Measurements from ENCODE around the gene GRM4.

GRM4 gene

GRCh38 chr6:34172961-34173775, 27.3 kb upstream of the GRM4 start:
- CTCF ChIA-PET, result interaction anchor here (0.8 to 1.7 kb wide), 2 partner anchors 10 to 14 kb away, joined by 3 to 4 read pairs; no protein-coding TSS in a partner anchor
- Mint-ChIP-seq H3K27ac (no peak overlapping the region), H3K4me3 (no peak overlapping the region), H3K36me3 (no peaks in the 10 kb centered on the region), H3K9me3 (no peaks in the 10 kb centered on the region), H3K4me1 (no peaks in the 10 kb centered on the region), H3K27me3 (peaks cover 7% of the 10 kb centered on the region)
- DNase-seq, result peak; percentile 5

GRCh38 chr6:34170346-34170745, 24.5 kb upstream of the GRM4 start:
- H3K27ac Mint-ChIP-seq, result no peak overlapping the region
- no peak overlapping the region for H3K4me3 Mint-ChIP-seq
- H3K27me3 Mint-ChIP-seq, result peaks cover 4% of the 10 kb centered on the region
- DNase-seq, result no peak
- H3K36me3 Mint-ChIP-seq, result no peaks in the 10 kb centered on the region
- CTCF ChIA-PET, result interaction anchor here (0.9 kb wide), 1 partner anchor 26 kb away, joined by 3 read pairs; no protein-coding TSS in a partner anchor
- no peaks in the 10 kb centered on the region for H3K9me3 Mint-ChIP-seq
- no peaks in the 10 kb centered on the region for H3K4me1 Mint-ChIP-seq

- Mint-ChIP-seq H3K4me1 (no peaks in the 10 kb centered on the region), H3K27ac (no peak overlapping the region), H3K9me3 (no peaks in the 10 kb centered on the region), H3K4me3 (no peak overlapping the region), H3K36me3 (no peaks in the 10 kb centered on the region), H3K27me3 (peaks cover 4% of the 10 kb centered on the region)
- CTCF ChIA-PET, result interaction anchor here (0.9 to 1.2 kb wide), 2 partner anchors 21 to 26 kb away, joined by 3 read pairs; no protein-coding TSS in a partner anchor
- DNase-seq, result no peak
Measured at GRCh38 chr6:34169897-34170296, 24.0 kb upstream of the GRM4 start.

- Mint-ChIP-seq H3K27ac (no peak overlapping the region), H3K4me3 (no peak overlapping the region), H3K4me1 (no peaks in the 10 kb centered on the region), H3K36me3 (no peaks in the 10 kb centered on the region), H3K27me3 (peaks cover 48% of the 10 kb centered on the region), H3K9me3 (peaks cover 4% of the 10 kb centered on the region)
- CTCF ChIA-PET, result interaction anchor here (0.8 to 3.6 kb wide), 4 partner anchors 28 to 253 kb away, joined by 3 to 27 read pairs (median 12); no protein-coding TSS in a partner anchor
- DNase-seq, result peak; percentile 19
Measured at GRCh38 chr6:34161857-34162515, 16.1 kb upstream of the GRM4 start.

- Mint-ChIP-seq H3K36me3 (no peaks in the 10 kb centered on the region), H3K4me3 (no peak overlapping the region), H3K4me1 (no peaks in the 10 kb centered on the region), H3K9me3 (peaks cover 4% of the 10 kb centered on the region), H3K27me3 (peaks cover 70% of the 10 kb centered on the region), H3K27ac (no peak overlapping the region)
- CTCF ChIA-PET, result no interaction called here
- DNase-seq, result no peak
Measured at GRCh38 chr6:34159844-34160243, 14.0 kb upstream of the GRM4 start.

GRCh38 chr6:34158876-34159275, 13.0 kb upstream of the GRM4 start:
- peak overlapping the region; percentile 49 for H3K27ac Mint-ChIP-seq
- H3K4me1 Mint-ChIP-seq, result peaks cover 3% of the 10 kb centered on the region
- CTCF ChIA-PET, result interaction anchor here (0.7 to 5.6 kb wide), 2 partner anchors 105 to 391 kb away, joined by 3 to 33 read pairs; no protein-coding TSS in a partner anchor
- peaks cover 4% of the 10 kb centered on the region for H3K9me3 Mint-ChIP-seq
- peaks cover 78% of the 10 kb centered on the region for H3K27me3 Mint-ChIP-seq
- H3K4me3 Mint-ChIP-seq, result no peak overlapping the region
- peak; percentile 14 for DNase-seq
- H3K36me3 Mint-ChIP-seq, result no peaks in the 10 kb centered on the region

- CTCF ChIA-PET, result interaction anchor here (1.0 to 5.6 kb wide), 2 partner anchors 104 to 414 kb away, joined by 3 to 33 read pairs; no protein-coding TSS in a partner anchor
- Mint-ChIP-seq H3K4me3 (no peak overlapping the region), H3K36me3 (no peaks in the 10 kb centered on the region), H3K4me1 (peaks cover 3% of the 10 kb centered on the region), H3K27me3 (peaks cover 84% of the 10 kb centered on the region), H3K27ac (no peak overlapping the region), H3K9me3 (peaks cover 4% of the 10 kb centered on the region)
- no peak for DNase-seq
Measured at GRCh38 chr6:34157851-34158250, 12.0 kb upstream of the GRM4 start.

GRCh38 chr6:34157236-34157830, 11.4 kb upstream of the GRM4 start:
- peak; percentile 3 for DNase-seq
- H3K36me3 Mint-ChIP-seq, result no peaks in the 10 kb centered on the region
- H3K27ac Mint-ChIP-seq, result no peak overlapping the region
- CTCF ChIA-PET, result interaction anchor here (1.0 to 5.6 kb wide), 2 partner anchors 103 to 413 kb away, joined by 3 to 33 read pairs; no protein-coding TSS in a partner anchor
- H3K4me1 Mint-ChIP-seq, result peaks cover 3% of the 10 kb centered on the region
- peaks cover 85% of the 10 kb centered on the region for H3K27me3 Mint-ChIP-seq
- H3K4me3 Mint-ChIP-seq, result no peak overlapping the region
- H3K9me3 Mint-ChIP-seq, result peaks cover 4% of the 10 kb centered on the region

GRCh38 chr6:34155471-34156300, 9.8 kb upstream of the GRM4 start:
- DNase-seq, result peak; percentile 15
- peaks cover 89% of the 10 kb centered on the region for H3K27me3 Mint-ChIP-seq
- H3K4me3 Mint-ChIP-seq, result no peak overlapping the region
- H3K36me3 Mint-ChIP-seq, result no peaks in the 10 kb centered on the region
- peaks cover 3% of the 10 kb centered on the region for H3K4me1 Mint-ChIP-seq
- CTCF ChIA-PET, result interaction anchor here (0.7 to 5.6 kb wide), 13 partner anchors 8 to 565 kb away, joined by 3 to 59 read pairs (median 4); partner anchors contain the start of gene GRM4
- peaks cover 4% of the 10 kb centered on the region for H3K9me3 Mint-ChIP-seq
- no peak overlapping the region for H3K27ac Mint-ChIP-seq

GRCh38 chr6:34154668-34155447, 9.0 kb upstream of the GRM4 start:
- Mint-ChIP-seq H3K4me3 (no peak overlapping the region), H3K4me1 (peaks cover 3% of the 10 kb centered on the region), H3K27me3 (peaks cover 97% of the 10 kb centered on the region), H3K27ac (no peak overlapping the region), H3K9me3 (peaks cover 4% of the 10 kb centered on the region), H3K36me3 (no peaks in the 10 kb centered on the region)
- CTCF ChIA-PET, result interaction anchor here (0.9 to 5.6 kb wide), 12 partner anchors 9 to 412 kb away, joined by 3 to 59 read pairs (median 4); partner anchors contain the start of gene GRM4
- DNase-seq, result peak; percentile 73

GRCh38 chr6:34152806-34153520, 7.1 kb upstream of the GRM4 start:
- peaks cover 100% of the 10 kb centered on the region for H3K27me3 Mint-ChIP-seq
- H3K4me3 Mint-ChIP-seq, result no peak overlapping the region
- DNase-seq, result peak; percentile 18
- H3K4me1 Mint-ChIP-seq, result peaks cover 5% of the 10 kb centered on the region
- H3K36me3 Mint-ChIP-seq, result no peaks in the 10 kb centered on the region
- no peaks in the 10 kb centered on the region for H3K9me3 Mint-ChIP-seq
- CTCF ChIA-PET, result interaction anchor here (0.5 to 4.3 kb wide), 4 partner anchors 15 to 540 kb away, joined by 3 to 59 read pairs (median 6); no protein-coding TSS in a partner anchor
- H3K27ac Mint-ChIP-seq, result no peak overlapping the region

GRCh38 chr6:34152042-34152524, 6.2 kb upstream of the GRM4 start:
- DNase-seq, result peak; percentile 11
- Mint-ChIP-seq H3K27ac (no peak overlapping the region), H3K4me1 (peaks cover 5% of the 10 kb centered on the region), H3K36me3 (no peaks in the 10 kb centered on the region), H3K4me3 (no peak overlapping the region), H3K9me3 (no peaks in the 10 kb centered on the region), H3K27me3 (peaks cover 97% of the 10 kb centered on the region)
- CTCF ChIA-PET, result interaction anchor here (1.7 to 2.4 kb wide), 2 partner anchors 14 to 97 kb away, joined by 5 to 8 read pairs; no protein-coding TSS in a partner anchor
